Right lung (tissue), 5 donors: ENCODE measurements around the gene SMYD3. TPM values are rescaled to one million over a fixed set of nuclear protein-coding genes. Genes with fewer than 3 reads are reported as not detected.

ENCODE experiments used
- DNase-seq, 2 donors: peaks; one replicate each; pipeline ENCODE4 v3.0.0-alpha.2; 2013
- polyA plus RNA-seq, 5 donors: library from polyadenylated mRNA; unstranded; fragments of 120-200 nt; gene quantifications; one replicate each; pipeline versions ENCODE4 v1.2.1 to v1.2.3, GENCODE V29; 2013; ENCODE audit warnings: inconsistent platforms in 1 of 5, low replicate concordance in 1 of 5; ENCODE audit not compliant: insufficient read length in 5 of 5, insufficient read depth in 1 of 5

SMYD3 gene
- polyA plus RNA-seq, 5 donors = 20.9 to 28.5 (median 24.4) TPM

GRCh38 chr1:246418565-246419312, 88.3 kb downstream of the SMYD3 start:
- no peak for DNase-seq

- DNase-seq = no peak
These were observed 89.1 kb downstream of the SMYD3 start for GRCh38 chr1:246417813-246418564.

GRCh38 chr1:246417152-246417812, 89.8 kb downstream of the SMYD3 start:
- no peak for DNase-seq

- DNase-seq = no peak
These were observed 90.8 kb downstream of the SMYD3 start for GRCh38 chr1:246416261-246416660.

GRCh38 chr1:246415028-246415427, 92.1 kb downstream of the SMYD3 start:
- no peak for DNase-seq

GRCh38 chr1:246413430-246413829, 93.6 kb downstream of the SMYD3 start:
- DNase-seq = no peak

GRCh38 chr1:246404078-246404477, 103.0 kb downstream of the SMYD3 start:
- DNase-seq = no peak

- no peak for DNase-seq
These were observed 108.8 kb downstream of the SMYD3 start for GRCh38 chr1:246398126-246398813.

- DNase-seq = no peak
These were observed 110.0 kb downstream of the SMYD3 start for GRCh38 chr1:246397046-246397445.

GRCh38 chr1:246396322-246396721, 110.8 kb downstream of the SMYD3 start:
- DNase-seq = no peak

- no peak for DNase-seq
These were observed 113.0 kb downstream of the SMYD3 start for GRCh38 chr1:246394121-246394520.

GRCh38 chr1:246390855-246391254, 116.2 kb downstream of the SMYD3 start:
- DNase-seq = no peak

- DNase-seq = no peak
These were observed 122.5 kb downstream of the SMYD3 start for GRCh38 chr1:246384616-246385015.

- no peak for DNase-seq
These were observed 123.3 kb downstream of the SMYD3 start for GRCh38 chr1:246383791-246384190.

GRCh38 chr1:246383239-246383589, 123.9 kb downstream of the SMYD3 start:
- DNase-seq = no peak

GRCh38 chr1:246382589-246383238, 124.4 kb downstream of the SMYD3 start:
- no peak for DNase-seq

GRCh38 chr1:246381452-246381851, 125.6 kb downstream of the SMYD3 start:
- no peak for DNase-seq

- DNase-seq = no peak
These were observed 129.4 kb downstream of the SMYD3 start for GRCh38 chr1:246377625-246378153.

- DNase-seq = peak in 1 of 2 donors; percentile 33
These were observed 133.1 kb downstream of the SMYD3 start for GRCh38 chr1:246373828-246374569.

GRCh38 chr1:246372559-246372958, 134.5 kb downstream of the SMYD3 start:
- DNase-seq = peak in 1 of 2 donors; percentile 12

- no peak for DNase-seq
These were observed 140.0 kb downstream of the SMYD3 start for GRCh38 chr1:246367041-246367440.
